Activated T-cell treated with anti-CD3 and anti-CD28 coated beads, Interleukin-2, amount 50 U/mL, for 72 hours (primary cell): ENCODE results near the gene CD70. TPM values are rescaled to one million over a fixed set of nuclear protein-coding genes. Genes with fewer than 3 reads are reported as not detected.
A peak's percentile ranks its signal among the peaks of the same experiment; 100 is the strongest.
"Not testable (repeated sequence)": the region's sequence is repeated elsewhere in the genome, so short reads cannot be mapped to it uniquely, and the experiment has no call there.

Experiments used
- ATAC-seq, 2 donors: fragments of 150-1000 bp; cut with Tn5 transposase; replicated peaks in 1 of 2; 2 replicates each; pipeline ENCODE4 v1.10.0; 2021; ENCODE audit warnings: moderate library complexity in 2 of 2, mild to moderate bottlenecking in 1 of 2
- DNase-seq, 2 donors: peaks; one replicate each; pipeline ENCODE4 v3.0.0; 2021 to 2022; ENCODE audit warnings: mixed read lengths in 1 of 2
- H3K27ac Mint-ChIP-seq: one replicate; pipeline ENCODE4 v1.8.0; 2022; ENCODE audit warnings: mild to moderate bottlenecking, moderate library complexity, mixed read lengths
- H3K27me3 Mint-ChIP-seq: one replicate; pipeline ENCODE4 v1.8.0; 2022; ENCODE audit warnings: low read depth, mixed read lengths
- H3K36me3 Mint-ChIP-seq, 2 donors: one replicate each; pipeline ENCODE4 v1.8.0; 2022; ENCODE audit warnings: mixed read lengths in 2 of 2, mild to moderate bottlenecking in 1 of 2; ENCODE audit not compliant: insufficient read depth in 2 of 2
- H3K4me1 Mint-ChIP-seq: one replicate; pipeline ENCODE4 v1.8.0; 2022; ENCODE audit warnings: low read depth, mixed read lengths
- H3K4me3 Mint-ChIP-seq, 2 donors: one replicate each; pipeline ENCODE4 v1.8.0; 2022; ENCODE audit warnings: mild to moderate bottlenecking in 2 of 2, mixed read lengths in 2 of 2, moderate library complexity in 2 of 2
- H3K9me3 Mint-ChIP-seq, 2 donors: one replicate each; pipeline ENCODE4 v1.8.0; 2022; ENCODE audit warnings: mixed read lengths in 2 of 2
- total RNA-seq, 2 donors: library from RNA; stranded (reverse); gene quantifications; one replicate each; pipeline ENCODE4 v1.2.3, GENCODE V29; 2022

CD70 gene, protein sequence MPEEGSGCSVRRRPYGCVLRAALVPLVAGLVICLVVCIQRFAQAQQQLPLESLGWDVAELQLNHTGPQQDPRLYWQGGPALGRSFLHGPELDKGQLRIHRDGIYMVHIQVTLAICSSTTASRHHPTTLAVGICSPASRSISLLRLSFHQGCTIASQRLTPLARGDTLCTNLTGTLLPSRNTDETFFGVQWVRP
- total RNA-seq, result 10 to 100 TPM; 25.0 to 31.5 TPM

GRCh38 chr19:6590827-6591319 is at the start of gene CD70:
CD70 (minus strand) TSS chr19:6591150; CDS start chr19:6591002, 148 bp downstream.
- peak within 1 kb of the TSS; percentile 84 to 90 for H3K4me3 Mint-ChIP-seq
- H3K27ac Mint-ChIP-seq, result peak within 1 kb of the TSS; percentile 21
- H3K9me3 Mint-ChIP-seq, result no peaks in the 10 kb centered on the region
- H3K4me1 Mint-ChIP-seq, result peaks cover 65% of the 10 kb centered on the region
- H3K27me3 Mint-ChIP-seq, result peaks cover 66% of the 10 kb centered on the region
- peak; percentile 81 to 85 for ATAC-seq
- DNase-seq, result peak; percentile 72 to 77
- peaks cover 8 to 15% of the 10 kb centered on the region in 2 donors for H3K36me3 Mint-ChIP-seq

- ATAC-seq, H3K27me3 Mint-ChIP-seq, H3K36me3 Mint-ChIP-seq, H3K27ac Mint-ChIP-seq, H3K9me3 Mint-ChIP-seq, DNase-seq, H3K4me3 Mint-ChIP-seq: not testable (repeated sequence)
- peaks cover 48% of the 10 kb centered on the region for H3K4me1 Mint-ChIP-seq
These were observed 49.4 kb upstream of the CD70 start for GRCh38 chr19:6640333-6640732.

- peak; percentile 56 to 64 for DNase-seq
- H3K36me3 Mint-ChIP-seq, result no peaks in the 10 kb centered on the region
These were observed 48.5 kb upstream of the CD70 start for GRCh38 chr19:6639439-6639838.

DNA sequence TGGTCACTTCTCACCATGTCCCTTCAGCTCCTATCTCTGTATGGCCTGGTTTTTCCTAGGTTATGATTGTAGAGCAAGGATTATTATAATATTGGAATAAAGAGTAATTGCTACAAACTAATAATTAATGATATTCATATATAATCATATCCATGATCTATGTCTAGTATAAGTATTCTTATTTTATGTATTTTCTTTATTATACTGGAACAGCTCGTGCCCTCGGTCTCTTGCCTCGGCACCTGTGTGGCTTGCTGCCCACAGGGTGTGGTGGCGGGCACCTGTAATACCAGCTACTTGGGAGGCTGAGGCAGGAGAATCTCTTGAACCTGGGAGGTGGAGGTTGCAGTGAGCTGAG is 42.5 kb upstream of the CD70 start:
- DNase-seq, H3K4me3 Mint-ChIP-seq, H3K36me3 Mint-ChIP-seq, H3K27me3 Mint-ChIP-seq, H3K9me3 Mint-ChIP-seq, ATAC-seq, H3K27ac Mint-ChIP-seq: not testable (repeated sequence)
- H3K4me1 Mint-ChIP-seq, result peaks cover 46% of the 10 kb centered on the region

More at GRCh38 chr19:6639439-6639838, 48.5 kb upstream of the CD70 start:
- no peaks in the 10 kb centered on the region for H3K27me3 Mint-ChIP-seq
- peaks cover 48% of the 10 kb centered on the region for H3K4me1 Mint-ChIP-seq
- peak overlapping the region; percentile 2 to 39 for H3K4me3 Mint-ChIP-seq
- peak; percentile 94 to 97 for ATAC-seq
- H3K27ac Mint-ChIP-seq, result no peak overlapping the region
- peaks cover 0 to 2% of the 10 kb centered on the region in 2 donors for H3K9me3 Mint-ChIP-seq

- ATAC-seq, H3K27me3 Mint-ChIP-seq, H3K36me3 Mint-ChIP-seq, H3K4me3 Mint-ChIP-seq, H3K27ac Mint-ChIP-seq, H3K9me3 Mint-ChIP-seq: not testable (repeated sequence)
- DNase-seq, result peak; percentile 57 to 64
- H3K4me1 Mint-ChIP-seq, result peaks cover 41% of the 10 kb centered on the region
These were observed 42.0 kb upstream of the CD70 start for GRCh38 chr19:6632747-6633455.

- H3K36me3 Mint-ChIP-seq, result peaks cover 2 to 6% of the 10 kb centered on the region in 2 donors
- DNase-seq, result peak; percentile 85 to 91
- peak; percentile 60 to 82 for ATAC-seq
- no peak overlapping the region for H3K27ac Mint-ChIP-seq
- H3K9me3 Mint-ChIP-seq, result peaks cover 0 to 6% of the 10 kb centered on the region in 2 donors
- no peak overlapping the region for H3K4me3 Mint-ChIP-seq
- peaks cover 40% of the 10 kb centered on the region for H3K4me1 Mint-ChIP-seq
- H3K27me3 Mint-ChIP-seq, result peaks cover 14% of the 10 kb centered on the region
These were observed 41.2 kb upstream of the CD70 start for GRCh38 chr19:6632002-6632621.

GRCh38 chr19:6626764-6627163 is 35.8 kb upstream of the CD70 start:
- ATAC-seq, result no peak

DNA sequence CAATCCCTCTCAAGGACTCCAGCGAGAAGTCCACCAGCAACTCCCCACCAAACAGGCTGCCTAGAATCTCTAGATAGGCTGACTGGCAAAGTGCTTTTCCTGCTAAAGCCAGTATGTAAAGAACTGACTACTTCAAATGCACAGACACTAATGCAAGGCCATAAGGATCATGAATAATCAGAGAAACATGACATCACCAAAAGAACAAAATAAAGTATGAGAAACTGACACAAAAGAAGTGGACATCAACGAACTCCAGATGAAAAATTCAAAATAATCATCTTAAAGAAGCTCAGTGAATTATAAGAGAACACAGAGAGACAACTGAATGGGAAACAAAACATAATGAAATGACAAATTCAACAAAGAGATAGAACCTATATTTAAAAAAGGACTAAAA is 26.4 kb upstream of the CD70 start:
- no peak for ATAC-seq
- no peak overlapping the region for H3K27ac Mint-ChIP-seq

More at GRCh38 chr19:6626764-6627163, 35.8 kb upstream of the CD70 start:
- peaks cover 7 to 23% of the 10 kb centered on the region in 2 donors for H3K36me3 Mint-ChIP-seq
- H3K4me1 Mint-ChIP-seq, result peaks cover 16% of the 10 kb centered on the region
- no peak overlapping the region for H3K27ac Mint-ChIP-seq
- H3K9me3 Mint-ChIP-seq, result peaks cover 6 to 9% of the 10 kb centered on the region in 2 donors
- no peak overlapping the region for H3K4me3 Mint-ChIP-seq
- H3K27me3 Mint-ChIP-seq, result peaks cover 37% of the 10 kb centered on the region
- no peak for DNase-seq

GRCh38 chr19:6616011-6616410 is 25.1 kb upstream of the CD70 start:
- H3K27me3 Mint-ChIP-seq, result peaks cover 36% of the 10 kb centered on the region
- H3K36me3 Mint-ChIP-seq, result peaks cover 18 to 20% of the 10 kb centered on the region in 2 donors
- H3K9me3 Mint-ChIP-seq, result peaks cover 0 to 13% of the 10 kb centered on the region in 2 donors
- peak overlapping the region; percentile 93 for H3K27ac Mint-ChIP-seq
- peaks cover 60% of the 10 kb centered on the region for H3K4me1 Mint-ChIP-seq
- ATAC-seq (peak; percentile 90 to 92), DNase-seq (peak; percentile 49 to 57)
- peak overlapping the region; percentile 59 to 61 for H3K4me3 Mint-ChIP-seq

More for the DNA sequence above, 26.4 kb upstream of the CD70 start:
- Mint-ChIP-seq H3K9me3 (peaks cover 0 to 13% of the 10 kb centered on the region in 2 donors), H3K4me1 (peaks cover 50% of the 10 kb centered on the region), H3K4me3 (no peak overlapping the region), H3K36me3 (peaks cover 20 to 21% of the 10 kb centered on the region in 2 donors), H3K27me3 (peaks cover 29% of the 10 kb centered on the region)
- DNase-seq, result no peak

- Mint-ChIP-seq H3K27ac (peak overlapping the region; percentile 96), H3K9me3 (peaks cover 0 to 11% of the 10 kb centered on the region in 2 donors), H3K4me3 (peak overlapping the region in 1 of 2 donors; percentile 46), H3K4me1 (peaks cover 77% of the 10 kb centered on the region), H3K27me3 (peaks cover 36% of the 10 kb centered on the region), H3K36me3 (peaks cover 16% of the 10 kb centered on the region in 2 donors)
- peak; percentile 43 to 57 for ATAC-seq
- peak; percentile 57 to 70 for DNase-seq
These were observed 22.8 kb upstream of the CD70 start for GRCh38 chr19:6613711-6614110.

- peaks cover 63% of the 10 kb centered on the region for H3K4me1 Mint-ChIP-seq
- H3K36me3 Mint-ChIP-seq, result peaks cover 2 to 8% of the 10 kb centered on the region in 2 donors
- peak overlapping the region; percentile 32 for H3K27ac Mint-ChIP-seq
- H3K4me3 Mint-ChIP-seq, result peak overlapping the region; percentile 15 to 43
- peaks cover 0 to 5% of the 10 kb centered on the region in 2 donors for H3K9me3 Mint-ChIP-seq
- ATAC-seq, result peak in 1 of 2 donors; percentile 25
- peaks cover 38% of the 10 kb centered on the region for H3K27me3 Mint-ChIP-seq
- DNase-seq, result no peak
These were observed 20.2 kb upstream of the CD70 start for GRCh38 chr19:6610934-6611852.

GRCh38 chr19:6608940-6609339 is 18.0 kb upstream of the CD70 start:
- peaks cover 0 to 3% of the 10 kb centered on the region in 2 donors for H3K9me3 Mint-ChIP-seq
- no peak overlapping the region for H3K27ac Mint-ChIP-seq
- H3K27me3 Mint-ChIP-seq, result peaks cover 38% of the 10 kb centered on the region
- peaks cover 45% of the 10 kb centered on the region for H3K4me1 Mint-ChIP-seq
- H3K36me3 Mint-ChIP-seq, result peaks cover 0 to 4% of the 10 kb centered on the region in 2 donors
- peak; percentile 43 to 46 for ATAC-seq
- DNase-seq, result no peak
- no peak overlapping the region for H3K4me3 Mint-ChIP-seq
